22Rv1 (cell line): ENCODE data around the gene KRTAP10-2.
"Not testable (repeated sequence)": the region's sequence is repeated elsewhere in the genome, so short reads cannot be mapped to it uniquely, and the experiment has no call there.

Experiments
- H3K27ac ChIP-seq: fragments of 450-650 bp; 2 replicates; pipeline ENCODE4 v1.5.1; 2017
- CTCF ChIP-seq: fragments of 450-650 bp; IDR thresholded peaks from 2 replicates; pipeline ENCODE4 v1.5.1; 2017; ENCODE audit warnings: mild to moderate bottlenecking
- ZFX ChIP-seq: fragments of 450-650 bp; IDR thresholded peaks from 2 replicates; pipeline ENCODE4 v1.6.1; 2017; ENCODE audit warnings: antibody characterized with exemption, borderline replicate concordance

The KRTAP10-2 gene

GRCh38 chr21:44579833-44580144 is 28.5 kb upstream of the KRTAP10-2 start:
- TF ChIP-seq CTCF (no peak), ZFX (no peak)
- H3K27ac ChIP-seq, result no peak overlapping the region

GRCh38 chr21:44579056-44579832 is 27.9 kb upstream of the KRTAP10-2 start:
- H3K27ac ChIP-seq, result no peak overlapping the region
- TF ChIP-seq CTCF, result no peak
- no peak for TF ChIP-seq ZFX

GRCh38 chr21:44578371-44579055 is 27.2 kb upstream of the KRTAP10-2 start:
- no peak overlapping the region for H3K27ac ChIP-seq
- TF ChIP-seq ZFX, result no peak
- TF ChIP-seq CTCF, result no peak

GRCh38 chr21:44576025-44576420 is 24.7 kb upstream of the KRTAP10-2 start:
- no peak overlapping the region for H3K27ac ChIP-seq
- no peak for TF ChIP-seq CTCF
- no peak for TF ChIP-seq ZFX

- TF ChIP-seq CTCF (no peak), ZFX (no peak)
- no peak overlapping the region for H3K27ac ChIP-seq
These were observed 24.2 kb upstream of the KRTAP10-2 start for GRCh38 chr21:44575307-44576024.

GRCh38 chr21:44574457-44575306 is 23.4 kb upstream of the KRTAP10-2 start:
- H3K27ac ChIP-seq, result no peak overlapping the region
- TF ChIP-seq CTCF (0 out of 2 replicates have a peak, but pooled peaks have one; percentile 12), ZFX (no peak)

GRCh38 chr21:44573630-44574456 is 22.5 kb upstream of the KRTAP10-2 start, which contains the start of gene KRTAP10-4:
Gene KRTAP10-4, plus strand, starts transcription at chr21:44573729. Its CDS starts 30 bp downstream, at chr21:44573759.
- H3K27ac ChIP-seq, result not testable (repeated sequence)
